Testis (tissue), 3 donors: ENCODE data around the gene ANGEL2. TPM values are rescaled to one million over a fixed set of nuclear protein-coding genes. Genes with fewer than 3 reads are reported as not detected.
"Not testable (repeated sequence)": the region's sequence is repeated elsewhere in the genome, so short reads cannot be mapped to it uniquely, and the experiment has no call there.

Experiments used
- DNase-seq: peaks from one replicate; pipeline ENCODE4 v3.0.0-alpha.2; 2019
- H3K27ac ChIP-seq, 2 donors: fragments of 200-600 bp; sonication (generic); one replicate each; pipeline ENCODE4 v1.5.1; 2019
- H3K27me3 ChIP-seq: fragments of 200-600 bp; sonication (generic); one replicate; pipeline ENCODE4 v1.5.1; 2019
- H3K36me3 ChIP-seq: fragments of 200-600 bp; sonication (generic); one replicate; pipeline ENCODE4 v1.5.1; 2017; ENCODE audit warnings: low read depth; ENCODE audit errors: missing control alignments
- H3K4me1 ChIP-seq: fragments of 200-600 bp; sonication (generic); one replicate; pipeline ENCODE4 v1.5.1; 2019
- H3K4me3 ChIP-seq, 2 donors: fragments of 200-600 bp; sonication (generic); one replicate each; pipeline ENCODE4 v1.5.1; 2017 to 2019
- H3K9me3 ChIP-seq: fragments of 200-600 bp; sonication (generic); one replicate; pipeline ENCODE4 v1.5.1; 2017
- POLR2A ChIP-seq: fragments of 450-650 bp; IDR thresholded peaks from one replicate; pipeline ENCODE4 v1.6.1; 2017; ENCODE audit warnings: antibody characterized with exemption, mild to moderate bottlenecking, moderate library complexity
- WGBS, 2 donors: methylation state at CpG; one replicate each; pipeline ENCODE4 v1.1.5; 2018; 5-methylcytosine and 5-hydroxymethylcytosine counted together
- intact Hi-C: fragments of 100-400 bp; cut with DNase I; formaldehyde crosslinking; loops from one replicate; pipeline ENCODE4 v1.15.1; 2023; ENCODE audit warnings: low total_unique reads
- polyA plus RNA-seq: library from polyadenylated mRNA; stranded (reverse); fragments of 350-450 nt; fragmentation: Illumina TruSeq; extraction: RNeasy Lipid Tissue Mini Kit (QIAGEN cat#74804); gene quantifications from one replicate; pipeline ENCODE4 v1.2.3, GENCODE V29; 2014; ENCODE audit warnings: low read depth, low replicate concordance; ENCODE audit not compliant: insufficient read depth
- total RNA-seq, 2 donors: library from RNA; depleted of rRNA; stranded (reverse); fragments of >200 nt; gene quantifications; one replicate each; pipeline ENCODE4 v1.2.3, GENCODE V29; 2016
- TF ChIP-seq, protein P1 (sequence below), 3 experiments: fragments of 450-650 bp in 2 of 3; fragments of 200-600 bp in 1 of 3; sonication (generic) in 1 of 3; IDR thresholded peaks; one replicate each; pipeline ENCODE4 v1.5.1; 2016 to 2019; ENCODE audit warnings: antibody characterized with exemption in 3 of 3, mild to moderate bottlenecking in 2 of 3, moderate library complexity in 1 of 3

The ANGEL2 gene
- total and polyA plus RNA-seq, 3 donors from 2014 or later: 20.3 to 63.1 (median 49.1) TPM

DNA sequence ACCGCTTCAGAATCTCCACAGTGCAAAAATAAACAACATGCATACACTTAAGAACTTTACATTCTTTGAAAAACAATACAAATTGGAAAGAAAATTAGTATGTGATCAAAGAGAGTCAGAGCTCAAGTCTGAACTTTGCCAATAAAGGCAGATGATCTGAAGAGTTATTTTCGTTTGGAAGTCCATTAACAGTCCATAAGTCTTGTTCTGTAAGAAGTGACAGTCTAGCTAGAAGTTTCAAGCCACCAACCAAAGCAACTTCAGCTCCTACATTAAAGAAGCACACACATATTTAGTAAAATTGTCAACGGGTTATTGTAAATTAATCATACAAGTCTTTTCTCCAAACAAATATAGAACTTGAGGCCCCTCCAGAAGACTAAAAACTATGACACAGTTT, 20.7 kb downstream of the ANGEL2 start:
- Histone ChIP-seq H3K9me3 (no peaks in the 10 kb centered on the region), H3K36me3 (no peaks in the 10 kb centered on the region), H3K4me1 (no peaks in the 10 kb centered on the region), H3K27me3 (no peaks in the 10 kb centered on the region), H3K4me3 (no peak overlapping the region), H3K27ac (no peak overlapping the region)
- DNase-seq: no peak
- WGBS, 2 donors: 90 to 95% methylated on average over 3 of the region's 3 CpGs
- intact Hi-C loops: no loop called here
- TF ChIP-seq, protein P1, sequence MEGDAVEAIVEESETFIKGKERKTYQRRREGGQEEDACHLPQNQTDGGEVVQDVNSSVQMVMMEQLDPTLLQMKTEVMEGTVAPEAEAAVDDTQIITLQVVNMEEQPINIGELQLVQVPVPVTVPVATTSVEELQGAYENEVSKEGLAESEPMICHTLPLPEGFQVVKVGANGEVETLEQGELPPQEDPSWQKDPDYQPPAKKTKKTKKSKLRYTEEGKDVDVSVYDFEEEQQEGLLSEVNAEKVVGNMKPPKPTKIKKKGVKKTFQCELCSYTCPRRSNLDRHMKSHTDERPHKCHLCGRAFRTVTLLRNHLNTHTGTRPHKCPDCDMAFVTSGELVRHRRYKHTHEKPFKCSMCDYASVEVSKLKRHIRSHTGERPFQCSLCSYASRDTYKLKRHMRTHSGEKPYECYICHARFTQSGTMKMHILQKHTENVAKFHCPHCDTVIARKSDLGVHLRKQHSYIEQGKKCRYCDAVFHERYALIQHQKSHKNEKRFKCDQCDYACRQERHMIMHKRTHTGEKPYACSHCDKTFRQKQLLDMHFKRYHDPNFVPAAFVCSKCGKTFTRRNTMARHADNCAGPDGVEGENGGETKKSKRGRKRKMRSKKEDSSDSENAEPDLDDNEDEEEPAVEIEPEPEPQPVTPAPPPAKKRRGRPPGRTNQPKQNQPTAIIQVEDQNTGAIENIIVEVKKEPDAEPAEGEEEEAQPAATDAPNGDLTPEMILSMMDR (IDR thresholded peaks at IDR 0.05): no peak
- TF ChIP-seq POLR2A: no peak

DNA sequence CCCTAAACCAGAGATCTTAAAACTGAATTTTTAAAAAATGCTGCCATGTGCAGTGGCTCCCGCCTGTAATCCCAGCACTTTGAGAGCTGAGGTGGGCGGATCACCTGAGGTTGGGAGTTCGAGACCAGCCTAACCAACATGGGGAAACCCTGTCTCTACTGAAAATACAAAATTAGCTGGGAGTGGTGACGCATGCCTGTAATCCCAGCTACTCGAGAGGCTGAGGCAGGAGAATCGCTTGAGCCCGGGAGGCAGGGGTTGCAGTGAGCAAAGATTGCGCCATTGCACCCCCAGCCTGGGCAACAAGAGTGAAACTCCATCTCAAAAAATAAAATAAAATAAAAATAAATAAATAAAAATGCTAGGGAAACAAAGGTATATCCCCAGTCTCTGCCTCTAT, 21.7 kb downstream of the ANGEL2 start:
- DNase-seq, H3K27ac ChIP-seq, H3K4me3 ChIP-seq, H3K36me3 ChIP-seq, intact Hi-C loops, H3K4me1 ChIP-seq, H3K27me3 ChIP-seq, H3K9me3 ChIP-seq: not testable (repeated sequence)
- WGBS, 2 donors: 96% methylated on average over 8 of the region's 8 CpGs

DNA sequence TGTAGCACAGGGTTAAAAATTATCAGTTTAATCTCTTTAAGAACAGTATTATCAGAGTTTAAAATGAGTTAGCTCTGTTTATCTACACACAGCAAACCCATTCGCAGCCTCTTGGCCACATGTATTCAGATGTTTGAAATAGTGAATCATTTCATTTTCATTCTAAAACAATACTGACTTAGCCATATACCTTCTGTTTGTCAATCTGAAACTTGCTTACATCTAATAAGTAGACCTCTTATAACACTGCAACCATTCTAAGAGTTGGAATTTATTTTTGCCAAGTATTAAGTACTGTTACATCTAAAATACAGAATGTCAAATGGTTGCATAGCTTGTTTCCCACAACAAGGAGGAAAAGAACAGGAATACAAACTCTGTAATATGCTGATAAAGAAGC, 25.4 kb downstream of the ANGEL2 start:
- no peak overlapping the region for H3K27ac ChIP-seq
- H3K4me3 ChIP-seq: no peak overlapping the region
- no peak for TF ChIP-seq POLR2A
- TF ChIP-seq, protein P1 (IDR thresholded peaks at IDR 0.05): no peak
- WGBS, 2 donors: 50 to 53% methylated on average over 1 of the region's 1 CpG
- no peaks in the 10 kb centered on the region for H3K9me3 ChIP-seq
- no peaks in the 10 kb centered on the region for H3K4me1 ChIP-seq
- H3K36me3 ChIP-seq: no peaks in the 10 kb centered on the region
- no peak for DNase-seq
- no peaks in the 10 kb centered on the region for H3K27me3 ChIP-seq
- intact Hi-C loops: no loop called here

DNA sequence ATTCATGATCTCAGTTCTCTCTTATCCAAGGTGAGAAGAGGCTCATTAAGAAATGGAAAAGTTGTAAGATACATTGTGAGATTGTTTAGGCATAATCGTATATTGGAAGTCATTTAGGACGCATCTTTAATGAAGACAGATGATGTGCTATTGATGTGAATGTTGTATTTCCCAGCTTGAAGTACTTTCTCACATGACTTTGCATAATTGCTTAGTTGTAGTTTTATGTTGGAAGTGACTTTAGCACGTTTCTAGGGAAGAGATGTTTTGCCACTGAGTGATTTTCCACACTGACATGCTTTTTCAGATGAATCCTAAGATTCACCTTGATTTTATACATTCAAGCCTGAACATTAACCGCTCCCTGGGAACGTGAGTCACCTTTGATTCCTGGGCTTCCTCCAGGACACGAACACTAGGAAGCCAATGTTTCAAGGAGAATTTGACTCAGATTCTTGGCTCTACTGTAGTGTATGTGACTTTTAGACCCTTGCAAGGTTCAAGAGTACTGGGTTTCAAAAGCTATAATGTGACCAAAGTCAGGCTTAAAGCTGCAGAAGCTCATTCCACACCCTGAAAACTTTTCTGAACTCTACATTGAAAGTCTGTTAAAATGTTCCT, 27.9 kb downstream of the ANGEL2 start:
- H3K4me3 ChIP-seq: no peak overlapping the region
- no peaks in the 10 kb centered on the region for H3K36me3 ChIP-seq
- H3K4me1 ChIP-seq: no peaks in the 10 kb centered on the region
- no peaks in the 10 kb centered on the region for H3K9me3 ChIP-seq
- no peaks in the 10 kb centered on the region for H3K27me3 ChIP-seq
- H3K27ac ChIP-seq: no peak overlapping the region
- WGBS, 2 donors: 61 to 62% methylated on average over 6 of the region's 6 CpGs
- intact Hi-C loops: no loop called here
- TF ChIP-seq, protein P1 (IDR thresholded peaks at IDR 0.05): no peak
- no peak for TF ChIP-seq POLR2A
- no peak for DNase-seq

DNA sequence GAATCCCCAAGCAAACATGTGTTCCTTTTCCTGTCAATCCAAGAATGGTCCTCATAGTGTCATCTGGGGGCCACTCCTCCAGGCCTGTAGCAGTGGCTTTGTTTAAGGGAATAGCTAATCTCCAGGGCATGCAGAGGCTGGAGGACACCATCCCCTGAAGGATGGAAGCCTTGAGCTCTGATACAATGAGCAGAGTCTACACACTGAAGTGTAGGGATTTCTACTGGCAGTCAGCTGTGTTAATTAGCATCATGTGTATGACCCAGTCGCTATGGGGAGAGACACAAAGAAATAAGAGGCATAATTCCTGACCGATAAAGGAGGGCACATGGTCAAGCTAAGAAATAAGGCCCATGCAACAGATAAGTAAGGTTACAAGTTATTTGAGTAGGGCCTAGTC, 29.1 kb downstream of the ANGEL2 start:
- no peak overlapping the region for H3K4me3 ChIP-seq
- intact Hi-C loops: no loop called here
- DNase-seq: no peak
- TF ChIP-seq, protein P1 (IDR thresholded peaks at IDR 0.05): no peak
- no peak for TF ChIP-seq POLR2A
- no peak overlapping the region for H3K27ac ChIP-seq
- no peaks in the 10 kb centered on the region for H3K4me1 ChIP-seq
- 95 to 96% methylated on average over 2 of the region's 2 CpGs for WGBS, 2 donors
- no peaks in the 10 kb centered on the region for H3K27me3 ChIP-seq
- H3K36me3 ChIP-seq: no peaks in the 10 kb centered on the region
- no peaks in the 10 kb centered on the region for H3K9me3 ChIP-seq
